ENCODE measurements around the gene FBXL4. TPM values are rescaled to one million over a fixed set of nuclear protein-coding genes. Genes with fewer than 3 reads are reported as not detected.

Gene FBXL4
- total RNA-seq, 1 donor from 2014 or later = 18.5 TPM

DNA sequence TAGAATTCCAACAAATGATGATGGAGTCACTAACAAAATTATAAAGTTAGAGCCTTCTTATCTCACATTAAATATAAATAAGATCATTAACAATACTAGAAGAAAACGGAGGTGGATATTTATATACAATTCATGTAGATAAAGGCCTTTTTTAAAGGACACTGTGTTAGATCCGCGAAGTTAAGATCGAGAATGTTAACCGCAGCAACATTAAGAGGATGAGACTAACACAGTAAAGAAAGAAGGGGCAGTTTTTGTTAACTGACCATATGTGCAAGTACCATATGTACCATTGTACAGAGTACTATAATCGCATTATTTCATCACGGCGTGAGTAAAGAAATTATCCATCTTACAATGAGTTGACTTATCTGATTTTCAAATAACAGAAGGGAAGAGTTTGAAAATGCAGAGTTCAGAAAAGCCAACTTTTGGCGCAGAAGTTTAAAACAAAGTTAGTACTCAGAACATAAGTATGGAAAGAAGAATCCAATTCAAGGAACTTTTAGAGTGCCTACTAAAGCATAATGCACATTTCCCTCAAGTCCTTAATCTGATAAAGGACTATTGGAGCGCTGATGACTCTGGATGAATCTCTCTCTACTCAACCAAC lies 1.4 kb downstream of the FBXL4 start:
- Histone ChIP-seq H3K4me3 (peak overlapping the region; percentile 82), H3K4me1 (peaks cover 27% of the 10 kb centered on the region), H3K27ac (peak overlapping the region; percentile 90), H3K27me3 (no peaks in the 10 kb centered on the region), H3K9me3 (no peaks in the 10 kb centered on the region), H3K36me3 (no peaks in the 10 kb centered on the region)
- no peak for DNase-seq
- no peak for ATAC-seq
- intact Hi-C loops (cut with DNase I) = no loop called here
- TF ChIP-seq, protein P1, sequence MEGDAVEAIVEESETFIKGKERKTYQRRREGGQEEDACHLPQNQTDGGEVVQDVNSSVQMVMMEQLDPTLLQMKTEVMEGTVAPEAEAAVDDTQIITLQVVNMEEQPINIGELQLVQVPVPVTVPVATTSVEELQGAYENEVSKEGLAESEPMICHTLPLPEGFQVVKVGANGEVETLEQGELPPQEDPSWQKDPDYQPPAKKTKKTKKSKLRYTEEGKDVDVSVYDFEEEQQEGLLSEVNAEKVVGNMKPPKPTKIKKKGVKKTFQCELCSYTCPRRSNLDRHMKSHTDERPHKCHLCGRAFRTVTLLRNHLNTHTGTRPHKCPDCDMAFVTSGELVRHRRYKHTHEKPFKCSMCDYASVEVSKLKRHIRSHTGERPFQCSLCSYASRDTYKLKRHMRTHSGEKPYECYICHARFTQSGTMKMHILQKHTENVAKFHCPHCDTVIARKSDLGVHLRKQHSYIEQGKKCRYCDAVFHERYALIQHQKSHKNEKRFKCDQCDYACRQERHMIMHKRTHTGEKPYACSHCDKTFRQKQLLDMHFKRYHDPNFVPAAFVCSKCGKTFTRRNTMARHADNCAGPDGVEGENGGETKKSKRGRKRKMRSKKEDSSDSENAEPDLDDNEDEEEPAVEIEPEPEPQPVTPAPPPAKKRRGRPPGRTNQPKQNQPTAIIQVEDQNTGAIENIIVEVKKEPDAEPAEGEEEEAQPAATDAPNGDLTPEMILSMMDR (IDR thresholded peaks at IDR 0.05) = no peak

DNA sequence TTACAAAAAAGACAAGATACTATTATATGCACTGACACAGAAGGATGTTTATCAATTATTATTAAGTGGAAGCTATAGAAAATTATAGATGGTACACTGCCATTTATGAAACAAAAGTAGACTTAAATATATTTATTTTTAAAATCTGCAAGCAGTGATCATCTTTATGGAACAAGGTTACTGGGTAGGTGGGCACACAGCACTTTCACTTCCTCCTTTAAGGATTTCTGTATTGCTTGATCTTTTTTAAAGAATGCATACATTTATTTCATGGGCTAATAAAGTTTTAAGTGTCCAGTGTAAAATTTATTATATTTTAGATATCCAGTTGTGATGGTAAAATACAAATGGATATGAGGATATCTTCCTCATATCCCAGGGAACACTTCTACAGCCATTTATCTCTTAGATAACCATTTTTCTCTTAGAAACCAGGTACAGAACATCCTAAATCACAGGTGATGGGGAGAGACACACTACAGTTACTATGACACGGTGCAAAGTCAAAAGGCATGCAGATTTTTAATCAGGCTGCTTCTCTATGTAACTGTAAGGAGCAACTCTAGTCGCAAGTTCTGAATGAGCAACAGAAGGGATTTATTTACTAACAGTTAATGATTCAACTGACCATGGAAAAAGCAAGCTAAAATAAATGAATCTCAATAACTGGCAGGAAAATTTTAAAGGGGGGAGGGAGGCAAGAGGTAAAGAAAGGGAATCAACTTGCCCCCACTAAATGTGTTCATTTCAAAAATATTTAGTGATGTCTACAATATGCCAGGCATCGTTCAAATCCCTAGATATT lies 2.2 kb downstream of the FBXL4 start:
- Histone ChIP-seq H3K9me3 (no peaks in the 10 kb centered on the region), H3K36me3 (no peaks in the 10 kb centered on the region), H3K27me3 (no peaks in the 10 kb centered on the region), H3K27ac (no peak overlapping the region), H3K4me3 (no peak overlapping the region), H3K4me1 (peaks cover 27% of the 10 kb centered on the region)
- intact Hi-C loops (cut with DNase I) = no loop called here
- no peak for ATAC-seq
- no peak for DNase-seq
- TF ChIP-seq, protein P1 (IDR thresholded peaks at IDR 0.05) = no peak

DNA sequence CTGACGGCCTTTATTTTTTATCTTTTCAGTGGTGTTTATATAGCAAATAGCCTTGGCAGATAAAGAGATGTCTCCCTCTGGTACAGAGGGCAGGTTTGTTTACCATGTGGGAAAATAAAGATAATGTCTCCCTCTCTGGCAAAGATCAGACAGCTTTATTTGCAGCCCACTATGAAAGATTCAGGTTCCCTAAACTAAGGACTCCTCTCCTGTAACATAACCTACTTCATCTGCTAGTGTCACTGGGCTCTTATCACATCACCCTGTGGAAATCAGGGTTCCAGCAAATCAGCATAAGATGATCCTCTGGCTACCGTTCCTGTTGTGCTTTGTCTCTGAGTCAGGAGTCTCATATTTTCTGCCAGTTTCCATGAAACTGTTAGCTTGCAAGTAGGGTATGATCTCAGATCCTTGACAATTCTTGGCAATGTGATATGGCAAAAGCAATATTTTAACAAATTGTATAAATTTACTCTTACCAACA lies 3.1 kb downstream of the FBXL4 start:
- H3K27ac ChIP-seq = no peak overlapping the region
- no peaks in the 10 kb centered on the region for H3K9me3 ChIP-seq
- H3K4me3 ChIP-seq = no peak overlapping the region
- ATAC-seq (no peak), DNase-seq (no peak)
- no peaks in the 10 kb centered on the region for H3K36me3 ChIP-seq
- peaks cover 27% of the 10 kb centered on the region for H3K4me1 ChIP-seq
- TF ChIP-seq, protein P1 (IDR thresholded peaks at IDR 0.05) = no peak
- H3K27me3 ChIP-seq = no peaks in the 10 kb centered on the region
- intact Hi-C loops (cut with DNase I) = no loop called here

DNA sequence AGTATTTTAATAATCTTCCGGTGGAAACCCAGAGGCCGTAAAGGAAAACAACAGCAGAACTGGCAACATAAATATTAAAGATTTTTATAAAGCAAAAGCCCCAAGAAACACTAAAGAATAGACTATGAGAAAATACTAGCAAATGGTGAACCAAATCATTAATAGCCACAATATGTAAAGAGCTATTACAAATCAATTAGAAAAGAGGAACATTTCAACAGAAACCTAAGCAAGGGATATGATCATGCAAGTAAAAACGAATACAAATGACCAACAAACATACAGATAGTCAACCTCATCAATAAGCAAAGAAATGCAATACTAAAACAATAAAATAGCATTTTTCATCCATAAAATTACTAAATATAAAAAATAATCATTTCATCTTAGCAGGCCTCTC lies 3.6 kb downstream of the FBXL4 start:
- DNase-seq (no peak), ATAC-seq (no peak)
- no peaks in the 10 kb centered on the region for H3K27me3 ChIP-seq
- TF ChIP-seq, protein P1 (IDR thresholded peaks at IDR 0.05) = no peak
- no peaks in the 10 kb centered on the region for H3K9me3 ChIP-seq
- no peak overlapping the region for H3K27ac ChIP-seq
- intact Hi-C loops (cut with DNase I) = no loop called here
- no peak overlapping the region for H3K4me3 ChIP-seq
- no peaks in the 10 kb centered on the region for H3K36me3 ChIP-seq
- peaks cover 27% of the 10 kb centered on the region for H3K4me1 ChIP-seq

DNA sequence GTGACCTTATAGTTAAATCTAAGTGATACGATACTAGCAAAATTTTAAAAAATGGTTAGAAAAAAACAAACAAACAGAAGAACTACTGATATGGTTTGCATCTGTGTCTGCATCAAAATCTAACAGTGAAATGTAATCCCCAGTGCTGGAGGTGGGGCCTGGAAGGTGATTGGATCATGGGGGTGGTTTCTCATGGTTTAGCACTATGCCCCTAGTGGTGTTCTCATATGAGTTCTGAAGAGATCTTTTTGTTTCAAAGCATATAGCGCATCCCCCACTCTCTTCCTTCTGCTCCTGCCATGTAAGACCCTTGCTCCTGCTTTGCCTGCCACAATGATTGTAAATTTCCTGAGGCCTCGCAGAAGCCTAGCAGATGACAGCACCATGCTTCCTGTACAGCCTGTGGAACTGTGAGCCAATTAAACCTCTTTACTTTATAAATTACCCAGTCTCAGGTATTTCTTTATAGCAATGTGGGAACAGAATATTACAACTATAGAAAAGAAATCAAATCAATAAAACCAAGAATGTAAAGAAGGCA lies 5.4 kb downstream of the FBXL4 start:
- no peak overlapping the region for H3K27ac ChIP-seq
- no peak overlapping the region for H3K4me3 ChIP-seq
- TF ChIP-seq, protein P1 (IDR thresholded peaks at IDR 0.05) = no peak
- H3K9me3 ChIP-seq = no peaks in the 10 kb centered on the region
- ATAC-seq (no peak), DNase-seq (no peak)
- H3K36me3 ChIP-seq = no peaks in the 10 kb centered on the region
- H3K4me1 ChIP-seq = peaks cover 27% of the 10 kb centered on the region
- intact Hi-C loops (cut with DNase I) = no loop called here
- no peaks in the 10 kb centered on the region for H3K27me3 ChIP-seq
